Measurements from ENCODE around the gene PRKN. TPM values are rescaled to one million over a fixed set of nuclear protein-coding genes. Genes with fewer than 3 reads are reported as not detected.
"Not testable (repeated sequence)": the region's sequence is repeated elsewhere in the genome, so short reads cannot be mapped to it uniquely, and the experiment has no call there.

PRKN gene
- total RNA-seq, 4 donors from 2014 or later, result 8.4 to 44.8 (median 12.6) TPM

GRCh38 chr6:161884782-161885181, 842.8 kb downstream of the PRKN start:
- no peak for ATAC-seq (ENCODE audit: low FRiP score)
- no peak for TF ChIP-seq CTCF (IDR thresholded peaks at IDR 0.05)
- DNase-seq (ENCODE audit: low spot score), result no peak

- no peak for ATAC-seq (ENCODE audit: low FRiP score)
- DNase-seq (ENCODE audit: low spot score), result no peak
- no peak for TF ChIP-seq CTCF (IDR thresholded peaks at IDR 0.05)
Measured at GRCh38 chr6:161882196-161882765, 845.3 kb downstream of the PRKN start.

DNA sequence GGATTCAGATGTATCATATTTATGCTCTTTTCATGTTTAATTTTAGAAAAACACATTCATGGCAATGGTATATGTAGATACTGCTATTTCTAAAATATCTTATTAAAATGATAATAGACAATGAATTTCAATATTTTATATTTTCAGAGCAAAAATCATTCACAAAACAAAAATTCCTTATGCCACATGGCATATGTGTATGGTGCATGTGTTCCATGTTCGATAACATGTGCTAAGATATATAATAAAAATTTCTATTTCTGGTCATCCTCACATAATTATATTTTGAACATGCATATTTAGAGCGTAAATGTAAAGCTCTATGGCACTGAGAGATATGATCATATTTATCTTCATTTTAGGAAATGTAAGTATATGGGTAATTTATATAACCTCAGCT, 847.5 kb downstream of the PRKN start:
- ATAC-seq (ENCODE audit: low FRiP score) (no peak), DNase-seq (ENCODE audit: low spot score) (no peak)
- TF ChIP-seq CTCF (IDR thresholded peaks at IDR 0.05), result no peak

GRCh38 chr6:161876231-161876630, 851.3 kb downstream of the PRKN start:
- ATAC-seq (ENCODE audit: low FRiP score), result no peak
- no peak for TF ChIP-seq CTCF (IDR thresholded peaks at IDR 0.05)
- no peak for DNase-seq (ENCODE audit: low spot score)

DNA sequence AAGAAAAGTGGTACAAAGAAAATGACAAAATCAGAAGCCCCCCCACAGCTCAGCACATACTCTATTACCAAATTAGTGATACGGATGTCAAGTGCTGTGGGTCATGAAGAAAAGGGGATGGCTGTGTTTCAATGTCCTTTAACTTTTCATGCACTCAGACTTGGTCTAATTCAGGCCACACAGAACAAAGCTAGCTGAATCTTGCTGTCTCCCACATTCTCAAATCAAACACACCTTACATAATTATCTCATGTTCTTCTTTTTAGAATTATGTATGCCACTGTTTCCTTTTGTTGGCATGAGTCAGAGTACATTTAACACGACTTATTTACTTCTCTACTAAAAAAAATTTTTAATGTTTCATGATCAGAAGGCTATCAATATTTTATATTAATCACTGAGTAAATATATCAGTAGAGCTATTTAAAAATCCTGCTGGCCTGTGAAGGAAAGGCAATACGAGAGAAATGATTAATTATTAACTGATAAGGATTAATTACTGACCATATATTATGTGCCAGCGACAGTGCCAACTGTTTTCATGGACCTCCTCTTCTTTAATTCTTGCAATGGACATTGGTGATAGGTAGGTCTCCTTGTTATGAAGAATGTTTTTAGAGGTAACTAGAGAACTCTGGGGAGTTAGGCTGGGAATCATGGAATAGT, 857.2 kb downstream of the PRKN start:
- ATAC-seq (ENCODE audit: low FRiP score), result no peak
- TF ChIP-seq CTCF (IDR thresholded peaks at IDR 0.05), result no peak
- DNase-seq (ENCODE audit: low spot score), result no peak

DNA sequence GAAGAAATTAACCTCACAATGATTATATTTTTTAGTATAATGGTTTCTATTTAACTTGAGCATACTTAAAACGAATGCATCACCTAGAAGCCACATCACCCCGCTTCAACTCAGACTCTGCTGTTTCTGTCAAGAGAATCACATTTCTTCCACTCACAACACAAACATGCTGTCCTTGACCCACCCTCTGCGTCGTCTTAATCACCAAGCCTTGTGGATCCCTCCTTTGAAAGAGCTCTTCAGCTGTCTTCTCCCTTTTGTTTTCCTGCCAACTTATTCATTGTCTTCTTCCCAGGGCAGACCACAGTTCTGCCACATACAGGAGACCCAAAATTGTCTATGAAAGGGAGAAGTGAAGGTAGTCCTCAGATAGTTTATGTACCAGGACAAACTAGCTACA, 858.1 kb downstream of the PRKN start:
- no peak for ATAC-seq (ENCODE audit: low FRiP score)
- no peak for TF ChIP-seq CTCF (IDR thresholded peaks at IDR 0.05)
- DNase-seq (ENCODE audit: low spot score), result no peak

GRCh38 chr6:161866570-161866969, 861.0 kb downstream of the PRKN start:
- DNase-seq (ENCODE audit: low spot score), result no peak
- no peak for TF ChIP-seq CTCF (IDR thresholded peaks at IDR 0.05)
- ATAC-seq (ENCODE audit: low FRiP score), result no peak

GRCh38 chr6:161861061-161861460, 866.5 kb downstream of the PRKN start:
- DNase-seq (ENCODE audit: low spot score); ATAC-seq (ENCODE audit: low FRiP score): not testable (repeated sequence)

Measured in omental fat pad (tissue), 4 donors.